Fibroblast of the aortic adventitia (primary cell): Measurements from ENCODE around the gene MAPKBP1. TPM values are rescaled to one million over a fixed set of nuclear protein-coding genes. Genes with fewer than 3 reads are reported as not detected.

Experiments
- DNase-seq: peaks from one replicate; pipeline ENCODE4 v3.0.0-alpha.2; 2010; ENCODE audit warnings: low read depth
- H3K4me3 ChIP-seq: 2 replicates; pipeline ENCODE4 v1.5.1; 2011; ENCODE audit warnings: low read depth, mild to moderate bottlenecking, control low read depth, low read length, moderate library complexity
- CTCF ChIP-seq: IDR thresholded peaks from 2 replicates; pipeline ENCODE4 v1.5.1; 2011; ENCODE audit warnings: mild to moderate bottlenecking, low read length, control low read depth, inconsistent platforms; ENCODE audit not compliant: insufficient read depth
- total RNA-seq: library from RNA; depleted of rRNA; stranded (reverse); fragments of >200 nt; gene quantifications from 2 replicates; pipeline ENCODE4 v1.2.3, GENCODE V29; 2012; ENCODE audit warnings: low replicate concordance

The MAPKBP1 gene
- total RNA-seq, 1 donor = 20.8 TPM

- no peak for TF ChIP-seq CTCF
- DNase-seq = no peak
- H3K4me3 ChIP-seq = no peak overlapping the region
These were observed 30.8 kb downstream of the MAPKBP1 start for GRCh38 chr15:41804916-41805666.

DNA sequence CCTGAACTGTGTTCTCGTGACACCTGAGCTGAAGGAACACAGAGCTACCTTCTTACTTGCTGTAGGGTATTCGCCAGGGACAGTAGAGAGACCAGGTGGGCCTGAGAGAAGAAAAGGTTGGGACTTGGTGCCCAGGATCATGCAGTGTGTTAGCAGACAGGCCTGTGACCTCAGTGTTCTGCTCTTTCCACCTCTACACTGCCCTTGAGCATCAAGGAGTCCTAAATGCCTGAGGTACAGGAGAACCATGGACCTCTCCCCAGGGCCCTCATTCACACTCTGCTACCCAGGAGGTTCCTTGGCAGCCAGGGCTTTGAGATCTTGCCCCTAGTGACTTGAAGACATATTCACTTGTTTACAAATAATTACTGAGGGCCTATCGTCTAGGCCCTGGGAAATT lies 31.4 kb downstream of the MAPKBP1 start:
- no peak for DNase-seq
- TF ChIP-seq CTCF = no peak
- no peak overlapping the region for H3K4me3 ChIP-seq

GRCh38 chr15:41806291-41807181 lies 32.3 kb downstream of the MAPKBP1 start:
- no peak for TF ChIP-seq CTCF
- no peak for DNase-seq
- H3K4me3 ChIP-seq = no peak overlapping the region

- no peak for TF ChIP-seq CTCF
- no peak overlapping the region for H3K4me3 ChIP-seq
- DNase-seq = no peak
These were observed 34.8 kb downstream of the MAPKBP1 start for GRCh38 chr15:41809121-41809520.

DNA sequence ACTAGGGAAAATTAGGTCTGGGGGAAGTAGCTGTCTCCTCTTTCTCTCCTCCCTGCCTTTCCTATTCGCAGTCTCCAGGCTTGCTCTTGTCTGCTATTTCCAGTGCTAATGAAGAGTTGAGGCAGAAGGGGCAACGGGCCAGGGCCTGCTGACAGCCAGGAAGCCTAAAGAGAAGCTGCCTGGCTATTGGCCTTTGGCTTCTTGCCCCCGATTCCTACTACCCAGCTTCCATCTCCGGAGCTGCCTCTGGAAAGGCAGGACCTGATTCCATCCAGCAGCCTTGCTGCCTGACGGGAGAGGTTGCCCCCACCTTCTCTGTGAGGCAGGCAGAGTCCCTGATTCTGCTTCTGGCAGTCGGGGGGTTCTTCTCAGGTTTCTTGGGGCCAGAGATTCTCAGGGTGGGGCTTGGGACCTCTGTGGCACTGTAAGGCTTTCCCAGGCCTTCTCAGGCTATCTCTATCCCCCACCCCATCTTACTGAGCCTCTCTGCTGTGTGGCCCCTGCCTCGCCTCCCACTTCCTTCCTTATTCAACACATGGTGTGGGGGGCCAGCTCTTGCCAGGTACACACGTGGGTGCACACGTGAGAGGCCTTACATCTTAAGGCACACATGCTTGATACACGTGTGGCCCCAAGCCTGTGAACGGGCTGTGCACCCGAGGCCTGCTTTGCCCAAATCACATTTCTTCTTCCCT lies 35.4 kb downstream of the MAPKBP1 start:
- H3K4me3 ChIP-seq = no peak overlapping the region
- no peak for DNase-seq
- no peak for TF ChIP-seq CTCF

- no peak overlapping the region for H3K4me3 ChIP-seq
- no peak for DNase-seq
- TF ChIP-seq CTCF = no peak
These were observed 36.6 kb downstream of the MAPKBP1 start for GRCh38 chr15:41810651-41811431.
